CD14-positive monocyte (primary cell): ENCODE measurements around the gene CEBPB. TPM values are rescaled to one million over a fixed set of nuclear protein-coding genes. Genes with fewer than 3 reads are reported as not detected.

Experiments
- DNase-seq, 3 donors: peaks; one replicate each; pipeline ENCODE4 v3.0.0-alpha.2; 2011 to 2022
- H2AFZ ChIP-seq: 2 replicates; pipeline ENCODE4 v1.6.0; 2012; ENCODE audit warnings: mild to moderate bottlenecking, low read depth, low read length, inconsistent platforms; ENCODE audit not compliant: insufficient read depth, poor library complexity, severe bottlenecking
- H3K27ac ChIP-seq, 2 donors: 1 replicate in 1 of 2; 2 replicates in 1 of 2; pipeline ENCODE4 v1.5.1; 2012 to 2013; ENCODE audit warnings: low read length in 2 of 2, control low read depth in 1 of 2, inconsistent platforms in 1 of 2, low read depth in 1 of 2, mild to moderate bottlenecking in 1 of 2
- H3K27me3 ChIP-seq, 2 donors: one replicate each; pipeline versions ENCODE4 v1.6.0 to v1.6.1; 2011 to 2013; ENCODE audit warnings: low read length in 2 of 2; ENCODE audit not compliant: control insufficient read depth in 2 of 2, insufficient read depth in 2 of 2
- H3K36me3 ChIP-seq, 2 donors: replicated peaks in 1 of 2; 1 replicate in 1 of 2; 2 replicates in 1 of 2; pipeline versions ENCODE4 v1.5.1 to v1.6.1; 2012 to 2013; ENCODE audit warnings: low read length in 2 of 2, control low read depth in 1 of 2, inconsistent platforms in 1 of 2, mild to moderate bottlenecking in 1 of 2; ENCODE audit not compliant: insufficient read depth in 2 of 2, control insufficient read depth in 1 of 2
- H3K4me1 ChIP-seq, 2 donors: 1 replicate in 1 of 2; 2 replicates in 1 of 2; pipeline versions ENCODE4 v1.5.1 to v1.6.1; 2012 to 2013; ENCODE audit warnings: low read length in 2 of 2, control low read depth in 1 of 2, inconsistent platforms in 1 of 2, mild to moderate bottlenecking in 1 of 2, moderate library complexity in 1 of 2; ENCODE audit not compliant: insufficient read depth in 2 of 2, control insufficient read depth in 1 of 2
- H3K4me2 ChIP-seq: replicated peaks from 2 replicates; pipeline ENCODE3; 2012; ENCODE audit warnings: low read length, moderate library complexity, mild to moderate bottlenecking; ENCODE audit not compliant: poor library complexity, severe bottlenecking; ENCODE audit errors: extremely low read depth
- H3K4me3 ChIP-seq, 3 experiments: fragments of 200-600 bp in 1 of 3; sonication (generic) in 1 of 3; replicated peaks in 1 of 3; 1 replicate in 2 of 3; 2 replicates in 1 of 3; pipeline ENCODE4 v1.5.1; 2011 to 2013; ENCODE audit warnings: low read length in 3 of 3, mild to moderate bottlenecking in 3 of 3, control low read depth in 2 of 3, low read depth in 2 of 3, inconsistent platforms in 1 of 3, moderate library complexity in 1 of 3
- H3K79me2 ChIP-seq: 2 replicates; pipeline ENCODE4 v1.6.0; 2012; ENCODE audit warnings: mild to moderate bottlenecking, control low read depth, inconsistent platforms, low read length, moderate library complexity; ENCODE audit not compliant: insufficient read depth
- H3K9ac ChIP-seq: 2 replicates; pipeline ENCODE4 v1.6.0; 2017; ENCODE audit warnings: low read length, mild to moderate bottlenecking; ENCODE audit not compliant: insufficient read depth, poor library complexity, severe bottlenecking
- H3K9me3 ChIP-seq, 2 donors: replicated peaks in 1 of 2; 1 replicate in 1 of 2; 2 replicates in 1 of 2; pipeline versions ENCODE4 v1.5.1 to v1.6.1; 2012 to 2013; ENCODE audit warnings: low read length in 2 of 2, control low read depth in 1 of 2; ENCODE audit not compliant: control insufficient read depth in 1 of 2, insufficient read depth in 1 of 2
- H4K20me1 ChIP-seq: 2 replicates; pipeline ENCODE4 v1.6.0; 2012; ENCODE audit warnings: mild to moderate bottlenecking, low read length, control low read depth, moderate library complexity; ENCODE audit not compliant: insufficient read depth
- H3K27ac Mint-ChIP-seq, 7 donors: one replicate each; pipeline ENCODE4 v1.8.0; 2020; ENCODE audit warnings: mild to moderate bottlenecking in 7 of 7, mixed read lengths in 7 of 7, moderate library complexity in 6 of 7, inconsistent platforms in 2 of 7
- H3K27me3 Mint-ChIP-seq, 3 donors: one replicate each; pipeline ENCODE4 v1.8.0; 2021 to 2022; ENCODE audit warnings: low read depth in 3 of 3, mild to moderate bottlenecking in 3 of 3, mixed read lengths in 3 of 3, moderate library complexity in 3 of 3, inconsistent platforms in 1 of 3
- H3K36me3 Mint-ChIP-seq, 2 donors: one replicate each; pipeline ENCODE4 v1.8.0; 2020; ENCODE audit warnings: mixed read lengths in 2 of 2, inconsistent platforms in 1 of 2, mild to moderate bottlenecking in 1 of 2
- H3K4me1 Mint-ChIP-seq: one replicate; pipeline ENCODE4 v1.8.0; 2020; ENCODE audit warnings: mild to moderate bottlenecking, mixed read lengths
- H3K4me3 Mint-ChIP-seq, 2 donors: one replicate each; pipeline ENCODE4 v1.8.0; 2020; ENCODE audit warnings: mild to moderate bottlenecking in 2 of 2, mixed read lengths in 2 of 2, moderate library complexity in 1 of 2
- H3K9me3 Mint-ChIP-seq, 7 donors: one replicate each; pipeline ENCODE4 v1.8.0; 2020 to 2022; ENCODE audit warnings: mixed read lengths in 7 of 7, mild to moderate bottlenecking in 6 of 7, moderate library complexity in 6 of 7, inconsistent platforms in 2 of 7
- CTCF ChIP-seq: fragments of 200-600 bp; IDR thresholded peaks from one replicate; pipeline ENCODE4 v1.8.0; 2022; ENCODE audit warnings: antibody characterized with exemption, mild to moderate bottlenecking
- WGBS: methylation state at CpG from one replicate; pipeline ENCODE4 v1.1.5; 2013; ENCODE audit warnings: missing lambda C conversion rate; ENCODE audit not compliant: insufficient coverage; 5-methylcytosine and 5-hydroxymethylcytosine counted together
- intact Hi-C, 2 donors: fragments of 100-400 bp; cut with micrococcal nuclease; formaldehyde crosslinking; loops; one replicate each; pipeline versions ENCODE4 v1.15.0 to v1.15.1; 2023
- polyA plus RNA-seq, 3 donors: library from polyadenylated mRNA; depleted of rRNA in 1 of 3; unstranded in 2 of 3; stranded (reverse) in 1 of 3; fragments of 300-500 nt in 2 of 3; fragments of >200 nt in 1 of 3; fragmentation: Illumina TruSeq in 2 of 3; gene quantifications; 1 replicate in 2 of 3; 2 replicates in 1 of 3; pipeline ENCODE4 v1.2.3, GENCODE V29; 2012 to 2021

The CEBPB gene
- polyA plus RNA-seq, 3 donors: 52.4 to 445 (median 80.8) TPM

- Histone ChIP-seq H2AFZ (no peak overlapping the region), H3K79me2 (peaks cover 5% of the 10 kb centered on the region), H4K20me1 (no peaks in the 10 kb centered on the region), H3K4me3 (no peak overlapping the region), H3K27me3 (no peaks in the 10 kb centered on the region), H3K9me3 (peaks cover 0 to 8% of the 10 kb centered on the region in 2 donors), H3K9ac (peak overlapping the region; percentile 17), H3K4me1 (peaks cover 99 to 100% of the 10 kb centered on the region in 2 donors), H3K36me3 (no peaks in the 10 kb centered on the region), H3K4me2 (no peak overlapping the region), H3K27ac (peak overlapping the region; percentile 88 to 97)
- TF ChIP-seq CTCF: no peak
- Mint-ChIP-seq H3K27me3 (no peaks in the 10 kb centered on the region), H3K4me1 (peaks cover 94% of the 10 kb centered on the region), H3K4me3 (no peak overlapping the region), H3K9me3 (peaks cover under 1 to 10% (median 7%) of the 10 kb centered on the region in 7 donors), H3K27ac (peak overlapping the region; percentile 74 to 99 (median 97)), H3K36me3 (peaks cover 3 to 5% of the 10 kb centered on the region in 2 donors)
- 72% methylated on average over 7 of the region's 10 CpGs for WGBS
- intact Hi-C loops: loop anchor here (2.0 to 5.0 kb wide), 3 partner anchors 32 to 48 kb away; partner anchors contain the start of gene CEBPB (in 1 of the 2)
- DNase-seq: peak; percentile 53 to 89 (median 54)
Measured at GRCh38 chr20:50224531-50225255, 34.1 kb downstream of the CEBPB start.

GRCh38 chr20:50226093-50226974, 35.7 kb downstream of the CEBPB start:
- 28% methylated on average over 8 of the region's 13 CpGs for WGBS
- H3K36me3 Mint-ChIP-seq: peaks cover 0 to 3% of the 10 kb centered on the region in 2 donors
- peak; percentile 76 to 92 (median 88) for DNase-seq

More at GRCh38 chr20:50226093-50226974, 35.7 kb downstream of the CEBPB start:
- Mint-ChIP-seq H3K27me3 (no peaks in the 10 kb centered on the region), H3K4me3 (peak overlapping the region in 1 of 2 donors; percentile 65), H3K4me1 (peaks cover 84% of the 10 kb centered on the region), H3K27ac (peak overlapping the region; percentile 91 to 98 (median 96)), H3K9me3 (peaks cover 0 to 6% (median 5%) of the 10 kb centered on the region in 7 donors)
- TF ChIP-seq CTCF: no peak
- Histone ChIP-seq H3K27me3 (no peaks in the 10 kb centered on the region), H3K4me2 (peak overlapping the region; percentile 10), H2AFZ (peak overlapping the region; percentile 41), H3K4me1 (peaks cover 89% of the 10 kb centered on the region in 2 donors), H3K27ac (peak overlapping the region; percentile 48 to 97), H3K79me2 (no peaks in the 10 kb centered on the region), H3K36me3 (no peaks in the 10 kb centered on the region), H3K9ac (peak overlapping the region; percentile 50), H3K4me3 (peak overlapping the region in 1 of 3 experiments; percentile 20), H3K9me3 (peaks cover 0 to 6% of the 10 kb centered on the region in 2 donors), H4K20me1 (no peaks in the 10 kb centered on the region)
- intact Hi-C loops: loop anchor here in 1 of 2 donors (5.0 kb wide), 2 partner anchors 34 to 46 kb away; partner anchors contain the start of gene CEBPB
